Mucosa of stomach (tissue), 1 donor: ENCODE measurements around the gene SNX6.

Experiments
- H3K27me3 ChIP-seq: one replicate; pipeline ENCODE4 v1.7.0; 2013; ENCODE audit warnings: mild to moderate bottlenecking, low read length; ENCODE audit not compliant: control insufficient read depth, insufficient read depth
- H3K36me3 ChIP-seq: one replicate; pipeline ENCODE4 v1.7.0; 2013; ENCODE audit warnings: low read length; ENCODE audit not compliant: control insufficient read depth, insufficient read depth
- H3K4me1 ChIP-seq: one replicate; pipeline ENCODE4 v1.7.0; 2013; ENCODE audit warnings: mild to moderate bottlenecking, low read length; ENCODE audit not compliant: control insufficient read depth, insufficient read depth
- H3K4me3 ChIP-seq: one replicate; pipeline ENCODE4 v1.7.0; 2013; ENCODE audit warnings: low read length
- H3K9ac ChIP-seq: one replicate; pipeline ENCODE4 v1.7.0; 2013; ENCODE audit warnings: mild to moderate bottlenecking, low read length, moderate library complexity
- H3K9me3 ChIP-seq: one replicate; pipeline ENCODE4 v1.7.0; 2013; ENCODE audit warnings: mild to moderate bottlenecking, low read length, moderate library complexity; ENCODE audit not compliant: control insufficient read depth
- donor health status: Pancreatic carcinoma.

Gene SNX6

GRCh38 chr14:34629344-34629656, 648 bp downstream of the SNX6 start:
- peak overlapping the region; percentile 53 for H3K4me3 ChIP-seq
- H3K9me3 ChIP-seq = no peaks in the 10 kb centered on the region
- peaks cover 7% of the 10 kb centered on the region for H3K4me1 ChIP-seq
- H3K36me3 ChIP-seq = no peaks in the 10 kb centered on the region
- peak overlapping the region; percentile 96 for H3K9ac ChIP-seq
- no peaks in the 10 kb centered on the region for H3K27me3 ChIP-seq

- H3K4me1 ChIP-seq = peaks cover 7% of the 10 kb centered on the region
- no peaks in the 10 kb centered on the region for H3K36me3 ChIP-seq
- no peak overlapping the region for H3K9ac ChIP-seq
- H3K9me3 ChIP-seq = no peaks in the 10 kb centered on the region
- H3K27me3 ChIP-seq = no peaks in the 10 kb centered on the region
- no peak overlapping the region for H3K4me3 ChIP-seq
Observed at GRCh38 chr14:34628681-34629135, 1.2 kb downstream of the SNX6 start.

- Histone ChIP-seq H3K36me3 (no peaks in the 10 kb centered on the region), H3K4me3 (no peak overlapping the region), H3K4me1 (peaks cover 3% of the 10 kb centered on the region), H3K9ac (no peak overlapping the region), H3K27me3 (no peaks in the 10 kb centered on the region), H3K9me3 (no peaks in the 10 kb centered on the region)
Observed at GRCh38 chr14:34623506-34623905, 6.4 kb downstream of the SNX6 start.

GRCh38 chr14:34620839-34621238, 9.1 kb downstream of the SNX6 start:
- Histone ChIP-seq H3K9ac (no peak overlapping the region), H3K4me3 (no peak overlapping the region), H3K36me3 (no peaks in the 10 kb centered on the region), H3K4me1 (no peaks in the 10 kb centered on the region), H3K9me3 (no peaks in the 10 kb centered on the region), H3K27me3 (no peaks in the 10 kb centered on the region)

GRCh38 chr14:34620115-34620514, 9.8 kb downstream of the SNX6 start:
- Histone ChIP-seq H3K36me3 (no peaks in the 10 kb centered on the region), H3K9me3 (no peaks in the 10 kb centered on the region), H3K27me3 (no peaks in the 10 kb centered on the region), H3K4me3 (no peak overlapping the region), H3K4me1 (no peaks in the 10 kb centered on the region), H3K9ac (no peak overlapping the region)

GRCh38 chr14:34619471-34619870, 10.5 kb downstream of the SNX6 start:
- Histone ChIP-seq H3K4me3 (no peak overlapping the region), H3K36me3 (no peaks in the 10 kb centered on the region), H3K4me1 (no peaks in the 10 kb centered on the region), H3K9me3 (no peaks in the 10 kb centered on the region), H3K27me3 (no peaks in the 10 kb centered on the region), H3K9ac (no peak overlapping the region)

GRCh38 chr14:34616360-34616759, 13.6 kb downstream of the SNX6 start:
- H3K9ac ChIP-seq = no peak overlapping the region
- H3K9me3 ChIP-seq = no peaks in the 10 kb centered on the region
- no peaks in the 10 kb centered on the region for H3K4me1 ChIP-seq
- no peaks in the 10 kb centered on the region for H3K36me3 ChIP-seq
- no peaks in the 10 kb centered on the region for H3K27me3 ChIP-seq
- no peak overlapping the region for H3K4me3 ChIP-seq

- H3K36me3 ChIP-seq = no peaks in the 10 kb centered on the region
- H3K4me3 ChIP-seq = no peak overlapping the region
Observed at GRCh38 chr14:34615507-34615906, 14.4 kb downstream of the SNX6 start.

GRCh38 chr14:34614638-34615037, 15.3 kb downstream of the SNX6 start:
- Histone ChIP-seq H3K9ac (no peak overlapping the region), H3K36me3 (no peaks in the 10 kb centered on the region), H3K4me3 (no peak overlapping the region), H3K9me3 (no peaks in the 10 kb centered on the region), H3K27me3 (no peaks in the 10 kb centered on the region), H3K4me1 (no peaks in the 10 kb centered on the region)

More at GRCh38 chr14:34615507-34615906, 14.4 kb downstream of the SNX6 start:
- H3K9ac ChIP-seq = no peak overlapping the region
- H3K9me3 ChIP-seq = no peaks in the 10 kb centered on the region
- H3K27me3 ChIP-seq = no peaks in the 10 kb centered on the region
- no peaks in the 10 kb centered on the region for H3K4me1 ChIP-seq

GRCh38 chr14:34610101-34610500, 19.8 kb downstream of the SNX6 start:
- H3K36me3 ChIP-seq = no peaks in the 10 kb centered on the region
- no peak overlapping the region for H3K9ac ChIP-seq
- no peaks in the 10 kb centered on the region for H3K27me3 ChIP-seq
- H3K4me3 ChIP-seq = no peak overlapping the region
- H3K9me3 ChIP-seq = no peaks in the 10 kb centered on the region
- H3K4me1 ChIP-seq = no peaks in the 10 kb centered on the region

GRCh38 chr14:34605461-34605860, 24.5 kb downstream of the SNX6 start:
- Histone ChIP-seq H3K9me3 (no peaks in the 10 kb centered on the region), H3K9ac (no peak overlapping the region), H3K36me3 (no peaks in the 10 kb centered on the region), H3K27me3 (no peaks in the 10 kb centered on the region), H3K4me1 (no peaks in the 10 kb centered on the region), H3K4me3 (no peak overlapping the region)

- Histone ChIP-seq H3K4me1 (no peaks in the 10 kb centered on the region), H3K27me3 (no peaks in the 10 kb centered on the region), H3K36me3 (no peaks in the 10 kb centered on the region), H3K9ac (no peak overlapping the region), H3K4me3 (no peak overlapping the region), H3K9me3 (no peaks in the 10 kb centered on the region)
Observed at GRCh38 chr14:34604995-34605394, 25.0 kb downstream of the SNX6 start.

- Histone ChIP-seq H3K9ac (no peak overlapping the region), H3K4me1 (no peaks in the 10 kb centered on the region), H3K36me3 (peaks cover 5% of the 10 kb centered on the region), H3K9me3 (no peaks in the 10 kb centered on the region), H3K4me3 (no peak overlapping the region), H3K27me3 (no peaks in the 10 kb centered on the region)
Observed at GRCh38 chr14:34596891-34597290, 33.1 kb downstream of the SNX6 start.
